ENCODE measurements around the gene RPL26.

RPL26 gene

GRCh38 chr17:8383143-8383822, at the start of gene RPL26:
TSS of gene RPL26 (minus strand) at chr17:8383193. CDS start at chr17:8382310, 883 bp downstream.
- DNase-seq (ENCODE audit: low read depth), result peak; percentile 91

GRCh38 chr17:8430966-8431365, 48.0 kb upstream of the RPL26 start:
- no peak for DNase-seq (ENCODE audit: low read depth)

GRCh38 chr17:8426802-8427201, 43.8 kb upstream of the RPL26 start:
- no peak for DNase-seq (ENCODE audit: low read depth)

- no peak for DNase-seq (ENCODE audit: low read depth)
Observed at GRCh38 chr17:8426094-8426720, 43.2 kb upstream of the RPL26 start.

GRCh38 chr17:8421571-8421970, 38.6 kb upstream of the RPL26 start:
- DNase-seq (ENCODE audit: low read depth), result no peak

- DNase-seq (ENCODE audit: low read depth), result no peak
Observed at GRCh38 chr17:8420041-8420934, 37.3 kb upstream of the RPL26 start.

- no peak for DNase-seq (ENCODE audit: low read depth)
Observed at GRCh38 chr17:8419305-8419704, 36.3 kb upstream of the RPL26 start.

- DNase-seq (ENCODE audit: low read depth), result no peak
Observed at GRCh38 chr17:8418471-8418870, 35.5 kb upstream of the RPL26 start.

GRCh38 chr17:8417806-8418205, 34.8 kb upstream of the RPL26 start:
- no peak for DNase-seq (ENCODE audit: low read depth)

GRCh38 chr17:8413938-8414337, 30.9 kb upstream of the RPL26 start:
- no peak for DNase-seq (ENCODE audit: low read depth)

- DNase-seq (ENCODE audit: low read depth), result no peak
Observed at GRCh38 chr17:8413328-8413727, 30.3 kb upstream of the RPL26 start.

GRCh38 chr17:8412089-8412488, 29.1 kb upstream of the RPL26 start:
- DNase-seq (ENCODE audit: low read depth), result no peak

- no peak for DNase-seq (ENCODE audit: low read depth)
Observed at GRCh38 chr17:8410883-8411238, 27.9 kb upstream of the RPL26 start.

GRCh38 chr17:8409966-8410882, 27.2 kb upstream of the RPL26 start:
- peak; percentile 41 for DNase-seq (ENCODE audit: low read depth)

GRCh38 chr17:8408371-8408770, 25.4 kb upstream of the RPL26 start:
- no peak for DNase-seq (ENCODE audit: low read depth)

- DNase-seq (ENCODE audit: low read depth), result no peak
Observed at GRCh38 chr17:8406174-8406573, 23.2 kb upstream of the RPL26 start.

GRCh38 chr17:8405499-8406016, 22.6 kb upstream of the RPL26 start:
- DNase-seq (ENCODE audit: low read depth), result no peak

- no peak for DNase-seq (ENCODE audit: low read depth)
Observed at GRCh38 chr17:8402921-8403536, 20.0 kb upstream of the RPL26 start.

GRCh38 chr17:8401107-8401506, 18.1 kb upstream of the RPL26 start:
- no peak for DNase-seq (ENCODE audit: low read depth)

GRCh38 chr17:8398980-8399379, 16.0 kb upstream of the RPL26 start:
- DNase-seq (ENCODE audit: low read depth), result no peak

- DNase-seq (ENCODE audit: low read depth), result no peak
Observed at GRCh38 chr17:8397636-8398035, 14.6 kb upstream of the RPL26 start, which contains the start of gene RNF222. TSS of gene RNF222 (minus strand) at chr17:8397827. CDS start at chr17:8393461, 4,366 bp downstream.

All from T-helper 22 cell (primary cell).